GM23338 (cell line): ENCODE measurements around the gene GP1BB. TPM values are rescaled to one million over a fixed set of nuclear protein-coding genes. Genes with fewer than 3 reads are reported as not detected.
A peak's percentile ranks its signal among the peaks of the same experiment; 100 is the strongest.

Experiments used
- ATAC-seq: fragments of 200-7000 bp; cut with Tn5 transposase; 3 replicates; pipeline ENCODE4 v1.9.1; 2020
- DNase-seq: peaks from one replicate; pipeline ENCODE4 v3.0.0-alpha.2; 2015; ENCODE audit warnings: low spot score
- H2AFZ ChIP-seq: fragments of 200-600 bp; sonication (generic); 2 replicates; pipeline ENCODE4 v1.8.0; 2016; ENCODE audit warnings: antibody characterized with exemption, mild to moderate bottlenecking, moderate library complexity
- H3F3A ChIP-seq: fragments of 200-600 bp; sonication (generic); replicated peaks from 2 replicates; pipeline ENCODE4 v1.8.0; 2017; ENCODE audit warnings: antibody characterized with exemption, mixed run types, low read depth
- H3K27ac ChIP-seq: fragments of 200-600 bp; sonication (generic); 2 replicates; pipeline ENCODE4 v1.6.1; 2016; ENCODE audit warnings: low read depth
- H3K27me3 ChIP-seq: fragments of 200-600 bp; sonication (generic); 2 replicates; pipeline ENCODE4 v1.8.0; 2016; ENCODE audit warnings: mild to moderate bottlenecking, mixed run types, moderate library complexity; ENCODE audit not compliant: insufficient read depth
- H3K36me3 ChIP-seq: fragments of 200-600 bp; sonication (generic); 2 replicates; pipeline ENCODE4 v1.8.0; 2016; ENCODE audit warnings: mild to moderate bottlenecking; ENCODE audit not compliant: insufficient read depth
- H3K4me1 ChIP-seq: fragments of 200-600 bp; sonication (generic); 2 replicates; pipeline ENCODE4 v1.8.0; 2016; ENCODE audit warnings: mild to moderate bottlenecking, moderate library complexity; ENCODE audit not compliant: insufficient read depth
- H3K4me2 ChIP-seq: fragments of 200-600 bp; sonication (generic); 2 replicates; pipeline ENCODE4 v1.7.1; 2017; ENCODE audit warnings: mixed run types
- H3K4me3 ChIP-seq: fragments of 200-600 bp; sonication (generic); 2 replicates; pipeline ENCODE4 v1.6.1; 2016; ENCODE audit warnings: mixed run types
- H3K79me2 ChIP-seq: fragments of 200-600 bp; sonication (generic); replicated peaks from 2 replicates; pipeline ENCODE4 v1.8.0; 2017; ENCODE audit warnings: mild to moderate bottlenecking; ENCODE audit not compliant: insufficient read depth
- H3K9me2 ChIP-seq: fragments of 200-600 bp; sonication (generic); 2 replicates; pipeline ENCODE4 v1.8.0; 2017; ENCODE audit not compliant: insufficient read depth
- H4K20me1 ChIP-seq: fragments of 200-600 bp; sonication (generic); replicated peaks from 2 replicates; pipeline ENCODE4 v1.8.0; 2017; ENCODE audit warnings: mild to moderate bottlenecking; ENCODE audit not compliant: insufficient read depth
- H3K27ac Mint-ChIP-seq: 2 replicates; pipeline ENCODE4 v1.8.0; 2020; ENCODE audit warnings: inconsistent platforms, mild to moderate bottlenecking, moderate library complexity, mixed read lengths
- H3K27me3 Mint-ChIP-seq: 3 replicates; pipeline ENCODE4 v1.8.0; 2022; ENCODE audit warnings: low read depth, mild to moderate bottlenecking, moderate library complexity, mixed read lengths, inconsistent platforms; ENCODE audit not compliant: insufficient read depth, poor library complexity
- H3K36me3 Mint-ChIP-seq: 3 replicates; pipeline ENCODE4 v1.8.0; 2021; ENCODE audit warnings: low read depth, mild to moderate bottlenecking, inconsistent platforms, moderate library complexity, mixed read lengths
- H3K4me1 Mint-ChIP-seq: 3 replicates; pipeline ENCODE4 v1.8.0; 2020; ENCODE audit warnings: mild to moderate bottlenecking, inconsistent platforms, mixed read lengths
- H3K4me3 Mint-ChIP-seq: 3 replicates; pipeline ENCODE4 v1.8.0; 2021; ENCODE audit warnings: moderate library complexity, mild to moderate bottlenecking, inconsistent platforms, mixed read lengths
- H3K9me3 Mint-ChIP-seq: 3 replicates; pipeline ENCODE4 v1.8.0; 2020; ENCODE audit warnings: moderate library complexity, mild to moderate bottlenecking, inconsistent platforms, mixed read lengths
- CREB1 ChIP-seq: fragments of 250-450 bp; sonication (Bioruptor Pico); IDR thresholded peaks from 2 replicates; pipeline ENCODE4 v1.5.0; 2020; ENCODE audit warnings: low read depth, mild to moderate bottlenecking, moderate library complexity
- EZH2 ChIP-seq: fragments of 200-600 bp; sonication (generic); IDR thresholded peaks from one replicate; pipeline ENCODE4 v1.8.0; 2017; ENCODE audit warnings: antibody characterized with exemption, mild to moderate bottlenecking, low read depth; ENCODE audit not compliant: unreplicated experiment
- JUNB ChIP-seq: IDR thresholded peaks from one replicate; pipeline ENCODE4 v1.6.1; 2016; ENCODE audit warnings: antibody characterized with exemption; ENCODE audit not compliant: unreplicated experiment
- POLR2AphosphoS5 ChIP-seq: IDR thresholded peaks from 2 replicates; pipeline ENCODE4 v1.6.1; 2016; ENCODE audit warnings: antibody characterized with exemption, low read depth
- polyA plus RNA-seq: library from polyadenylated mRNA; unstranded; fragments of >200 nt; fragmentation: Nextera tagmentation; extraction: Ambion mirVana; gene quantifications from 2 replicates; pipeline ENCODE4 v1.2.1, GENCODE V29; 2016
- total RNA-seq: library from RNA; depleted of rRNA; stranded (reverse); fragments of >200 nt; shearing (Covaris generic); gene quantifications from 2 replicates; pipeline ENCODE4 v1.2.3, GENCODE V29; 2014
- TF ChIP-seq, protein P1 (sequence below): fragments of 250-450 bp; sonication (Bioruptor Pico); IDR thresholded peaks from 2 replicates; pipeline ENCODE4 v1.5.0; 2020; ENCODE audit warnings: mild to moderate bottlenecking, moderate library complexity
- TF ChIP-seq, protein P2 (sequence below), 2 experiments: fragments of 200-600 bp in 1 of 2; sonication (generic) in 1 of 2; conservative IDR thresholded peaks; 2 replicates each; pipeline versions ENCODE4 v1.5.1 to v1.6.1; 2016 to 2017; ENCODE audit warnings: antibody characterized with exemption in 2 of 2, low read depth in 2 of 2, mild to moderate bottlenecking in 2 of 2, moderate library complexity in 1 of 2
- TF ChIP-seq, protein P3 (sequence below): IDR thresholded peaks from 2 replicates; pipeline ENCODE4 v1.6.1; 2016; ENCODE audit warnings: antibody characterized with exemption

The GP1BB gene
- total and polyA plus RNA-seq, 2 experiments from 2014 or later = 0.53 to 1.3 TPM

DNA sequence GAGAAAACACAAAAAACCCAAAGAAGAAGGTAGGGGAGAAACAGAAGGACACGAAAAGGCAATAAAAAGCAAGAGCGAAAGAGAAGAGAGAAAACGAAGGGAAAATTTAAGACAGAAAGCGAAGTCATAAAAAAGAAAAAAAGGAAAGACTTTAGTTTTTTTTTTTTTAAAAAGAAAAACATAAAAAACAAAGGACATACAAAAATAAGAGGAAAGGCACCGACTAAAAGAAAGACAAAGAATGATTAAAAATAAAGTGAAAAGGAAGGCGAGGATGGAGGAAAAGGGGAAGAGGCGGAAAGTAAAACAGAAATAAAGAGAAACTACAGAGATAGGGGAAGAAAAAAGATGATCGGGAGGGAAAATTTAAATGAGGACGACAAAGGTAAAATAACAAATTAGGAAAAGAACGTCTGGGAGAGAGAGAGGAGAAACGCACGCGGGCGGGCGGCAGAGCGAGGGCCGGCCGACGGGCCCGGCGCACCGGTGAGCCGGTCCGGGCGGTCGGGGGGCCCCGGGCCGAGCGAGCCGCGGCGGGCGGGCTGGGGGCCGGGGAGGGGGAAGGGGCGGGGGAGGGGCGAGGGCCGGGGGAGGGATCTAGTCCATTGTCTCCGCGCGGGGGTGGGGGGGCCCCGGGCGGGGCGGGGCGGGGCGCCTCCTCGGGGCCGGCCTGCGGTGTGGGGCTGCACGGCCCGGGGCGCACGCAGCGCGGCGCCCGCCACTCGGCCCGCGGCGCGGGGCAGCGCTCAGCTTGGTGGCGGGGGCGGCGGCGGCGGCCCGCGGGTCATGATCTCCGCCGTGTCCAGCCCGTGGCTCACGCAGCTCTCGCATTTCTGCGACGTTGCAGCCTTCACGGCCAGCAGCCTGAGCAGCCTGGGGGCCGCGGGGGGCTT, 37.0 kb downstream of the GP1BB start, which contains the start of gene TBX1:
TSS of gene TBX1 (plus strand) at position 721 of the 893 bp plus-strand sequence. CDS start at position 787, 66 bp downstream.
- Mint-ChIP-seq H3K9me3 (peaks cover 3% of the 10 kb centered on the region; the same call in 2 of the 3 replicates), H3K27me3 (peaks cover 89% of the 10 kb centered on the region), H3K36me3 (peaks cover 5% of the 10 kb centered on the region; the same call in 1 of the 3 replicates), H3K4me3 (peak within 1 kb of the TSS; percentile 70), H3K4me1 (peaks cover 40% of the 10 kb centered on the region), H3K27ac (no peak within 1 kb of the TSS)
- Histone ChIP-seq H3F3A (peaks cover 24% of the 10 kb centered on the region), H4K20me1 (peaks cover 7% of the 10 kb centered on the region), H3K36me3 (no peaks in the 10 kb centered on the region), H3K27ac (no peak within 1 kb of the TSS), H3K4me2 (peak within 1 kb of the TSS; percentile 68), H3K9me2 (no peaks in the 10 kb centered on the region), H3K4me3 (peak within 1 kb of the TSS; percentile 45), H3K79me2 (no peaks in the 10 kb centered on the region), H3K27me3 (peaks cover 95% of the 10 kb centered on the region), H2AFZ (no peak within 1 kb of the TSS; the same call in 1 of the 2 replicates), H3K4me1 (peaks cover 49% of the 10 kb centered on the region)
- ATAC-seq (no peak), DNase-seq (peak; percentile 42)
- no peak for TF ChIP-seq JUNB
- peak; percentile 100 for TF ChIP-seq EZH2
- no peak for TF ChIP-seq CREB1 (CRISPR knock-in tag)
- no peak for TF ChIP-seq POLR2AphosphoS5
- TF ChIP-seq, protein P1, sequence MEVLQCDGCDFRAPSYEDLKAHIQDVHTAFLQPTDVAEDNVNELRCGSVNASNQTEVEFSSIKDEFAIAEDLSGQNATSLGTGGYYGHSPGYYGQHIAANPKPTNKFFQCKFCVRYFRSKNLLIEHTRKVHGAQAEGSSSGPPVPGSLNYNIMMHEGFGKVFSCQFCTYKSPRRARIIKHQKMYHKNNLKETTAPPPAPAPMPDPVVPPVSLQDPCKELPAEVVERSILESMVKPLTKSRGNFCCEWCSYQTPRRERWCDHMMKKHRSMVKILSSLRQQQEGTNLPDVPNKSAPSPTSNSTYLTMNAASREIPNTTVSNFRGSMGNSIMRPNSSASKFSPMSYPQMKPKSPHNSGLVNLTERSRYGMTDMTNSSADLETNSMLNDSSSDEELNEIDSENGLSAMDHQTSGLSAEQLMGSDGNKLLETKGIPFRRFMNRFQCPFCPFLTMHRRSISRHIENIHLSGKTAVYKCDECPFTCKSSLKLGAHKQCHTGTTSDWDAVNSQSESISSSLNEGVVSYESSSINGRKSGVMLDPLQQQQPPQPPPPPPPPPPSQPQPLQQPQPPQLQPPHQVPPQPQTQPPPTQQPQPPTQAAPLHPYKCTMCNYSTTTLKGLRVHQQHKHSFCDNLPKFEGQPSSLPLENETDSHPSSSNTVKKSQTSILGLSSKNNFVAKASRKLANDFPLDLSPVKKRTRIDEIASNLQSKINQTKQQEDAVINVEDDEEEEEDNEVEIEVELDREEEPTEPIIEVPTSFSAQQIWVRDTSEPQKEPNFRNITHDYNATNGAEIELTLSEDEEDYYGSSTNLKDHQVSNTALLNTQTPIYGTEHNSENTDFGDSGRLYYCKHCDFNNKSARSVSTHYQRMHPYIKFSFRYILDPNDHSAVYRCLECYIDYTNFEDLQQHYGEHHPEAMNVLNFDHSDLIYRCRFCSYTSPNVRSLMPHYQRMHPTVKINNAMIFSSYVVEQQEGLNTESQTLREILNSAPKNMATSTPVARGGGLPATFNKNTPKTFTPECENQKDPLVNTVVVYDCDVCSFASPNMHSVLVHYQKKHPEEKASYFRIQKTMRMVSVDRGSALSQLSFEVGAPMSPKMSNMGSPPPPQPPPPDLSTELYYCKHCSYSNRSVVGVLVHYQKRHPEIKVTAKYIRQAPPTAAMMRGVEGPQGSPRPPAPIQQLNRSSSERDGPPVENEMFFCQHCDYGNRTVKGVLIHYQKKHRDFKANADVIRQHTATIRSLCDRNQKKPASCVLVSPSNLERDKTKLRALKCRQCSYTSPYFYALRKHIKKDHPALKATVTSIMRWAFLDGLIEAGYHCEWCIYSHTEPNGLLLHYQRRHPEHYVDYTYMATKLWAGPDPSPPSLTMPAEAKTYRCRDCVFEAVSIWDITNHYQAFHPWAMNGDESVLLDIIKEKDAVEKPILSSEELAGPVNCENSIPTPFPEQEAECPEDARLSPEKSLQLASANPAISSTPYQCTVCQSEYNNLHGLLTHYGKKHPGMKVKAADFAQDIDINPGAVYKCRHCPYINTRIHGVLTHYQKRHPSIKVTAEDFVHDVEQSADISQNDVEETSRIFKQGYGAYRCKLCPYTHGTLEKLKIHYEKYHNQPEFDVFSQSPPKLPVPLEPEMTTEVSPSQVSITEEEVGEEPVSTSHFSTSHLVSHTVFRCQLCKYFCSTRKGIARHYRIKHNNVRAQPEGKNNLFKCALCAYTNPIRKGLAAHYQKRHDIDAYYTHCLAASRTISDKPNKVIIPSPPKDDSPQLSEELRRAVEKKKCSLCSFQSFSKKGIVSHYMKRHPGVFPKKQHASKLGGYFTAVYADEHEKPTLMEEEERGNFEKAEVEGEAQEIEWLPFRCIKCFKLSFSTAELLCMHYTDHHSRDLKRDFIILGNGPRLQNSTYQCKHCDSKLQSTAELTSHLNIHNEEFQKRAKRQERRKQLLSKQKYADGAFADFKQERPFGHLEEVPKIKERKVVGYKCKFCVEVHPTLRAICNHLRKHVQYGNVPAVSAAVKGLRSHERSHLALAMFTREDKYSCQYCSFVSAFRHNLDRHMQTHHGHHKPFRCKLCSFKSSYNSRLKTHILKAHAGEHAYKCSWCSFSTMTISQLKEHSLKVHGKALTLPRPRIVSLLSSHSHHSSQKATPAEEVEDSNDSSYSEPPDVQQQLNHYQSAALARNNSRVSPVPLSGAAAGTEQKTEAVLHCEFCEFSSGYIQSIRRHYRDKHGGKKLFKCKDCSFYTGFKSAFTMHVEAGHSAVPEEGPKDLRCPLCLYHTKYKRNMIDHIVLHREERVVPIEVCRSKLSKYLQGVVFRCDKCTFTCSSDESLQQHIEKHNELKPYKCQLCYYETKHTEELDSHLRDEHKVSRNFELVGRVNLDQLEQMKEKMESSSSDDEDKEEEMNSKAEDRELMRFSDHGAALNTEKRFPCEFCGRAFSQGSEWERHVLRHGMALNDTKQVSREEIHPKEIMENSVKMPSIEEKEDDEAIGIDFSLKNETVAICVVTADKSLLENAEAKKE (CRISPR knock-in tag) = no peak
- TF ChIP-seq, protein P2, sequence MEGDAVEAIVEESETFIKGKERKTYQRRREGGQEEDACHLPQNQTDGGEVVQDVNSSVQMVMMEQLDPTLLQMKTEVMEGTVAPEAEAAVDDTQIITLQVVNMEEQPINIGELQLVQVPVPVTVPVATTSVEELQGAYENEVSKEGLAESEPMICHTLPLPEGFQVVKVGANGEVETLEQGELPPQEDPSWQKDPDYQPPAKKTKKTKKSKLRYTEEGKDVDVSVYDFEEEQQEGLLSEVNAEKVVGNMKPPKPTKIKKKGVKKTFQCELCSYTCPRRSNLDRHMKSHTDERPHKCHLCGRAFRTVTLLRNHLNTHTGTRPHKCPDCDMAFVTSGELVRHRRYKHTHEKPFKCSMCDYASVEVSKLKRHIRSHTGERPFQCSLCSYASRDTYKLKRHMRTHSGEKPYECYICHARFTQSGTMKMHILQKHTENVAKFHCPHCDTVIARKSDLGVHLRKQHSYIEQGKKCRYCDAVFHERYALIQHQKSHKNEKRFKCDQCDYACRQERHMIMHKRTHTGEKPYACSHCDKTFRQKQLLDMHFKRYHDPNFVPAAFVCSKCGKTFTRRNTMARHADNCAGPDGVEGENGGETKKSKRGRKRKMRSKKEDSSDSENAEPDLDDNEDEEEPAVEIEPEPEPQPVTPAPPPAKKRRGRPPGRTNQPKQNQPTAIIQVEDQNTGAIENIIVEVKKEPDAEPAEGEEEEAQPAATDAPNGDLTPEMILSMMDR (conservative IDR thresholded peaks at IDR 0.05; ENCODE audit: low read depth in 2 of 2) = no peak
- TF ChIP-seq, protein P3, sequence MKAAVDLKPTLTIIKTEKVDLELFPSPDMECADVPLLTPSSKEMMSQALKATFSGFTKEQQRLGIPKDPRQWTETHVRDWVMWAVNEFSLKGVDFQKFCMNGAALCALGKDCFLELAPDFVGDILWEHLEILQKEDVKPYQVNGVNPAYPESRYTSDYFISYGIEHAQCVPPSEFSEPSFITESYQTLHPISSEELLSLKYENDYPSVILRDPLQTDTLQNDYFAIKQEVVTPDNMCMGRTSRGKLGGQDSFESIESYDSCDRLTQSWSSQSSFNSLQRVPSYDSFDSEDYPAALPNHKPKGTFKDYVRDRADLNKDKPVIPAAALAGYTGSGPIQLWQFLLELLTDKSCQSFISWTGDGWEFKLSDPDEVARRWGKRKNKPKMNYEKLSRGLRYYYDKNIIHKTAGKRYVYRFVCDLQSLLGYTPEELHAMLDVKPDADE = no peak
